Inflammatory macrophage treated with lipopolysaccharide for 1 hour (primary cell): ENCODE measurements around the gene DYNC1I1.
"Not testable (repeated sequence)": the region's sequence is repeated elsewhere in the genome, so short reads cannot be mapped to it uniquely, and the experiment has no call there.

Experiments
- DNase-seq, 2 donors: peaks; one replicate each; pipeline ENCODE4 v3.0.0-alpha.2; 2020 to 2022

Gene DYNC1I1

DNA sequence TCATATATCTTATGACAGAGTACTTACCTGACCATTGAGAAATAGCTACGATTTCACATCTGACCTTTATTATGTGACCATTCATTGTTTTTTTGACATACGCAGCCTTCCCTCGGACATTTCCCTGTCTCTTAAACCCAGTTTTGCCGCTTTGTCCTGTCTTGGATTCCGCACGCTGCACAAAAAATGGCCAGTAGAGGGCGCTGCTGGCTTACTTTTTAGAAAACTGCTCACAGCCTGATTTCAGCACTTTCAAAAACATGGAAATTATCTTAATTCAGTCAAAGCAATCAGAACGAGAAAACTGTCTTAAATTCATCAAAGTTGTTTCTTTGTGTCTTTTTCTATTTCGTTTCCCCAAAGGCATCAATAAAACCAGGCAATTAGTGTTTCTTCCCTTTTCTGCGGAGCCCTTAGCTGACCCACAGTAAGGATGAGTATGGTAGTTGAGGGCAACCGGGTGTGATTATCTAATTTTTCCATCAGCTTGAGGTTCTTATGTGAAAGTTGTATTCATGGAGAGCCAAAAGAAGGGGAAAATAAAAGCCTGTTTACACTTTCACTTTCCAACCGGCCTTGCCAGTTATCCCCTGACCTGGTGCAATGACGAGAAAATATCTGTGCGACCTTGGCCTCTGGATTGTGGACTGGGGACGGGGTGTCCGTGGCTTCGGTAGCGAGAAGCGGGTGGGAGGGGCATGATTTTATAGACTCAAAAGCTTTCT is 144.4 kb downstream of the DYNC1I1 start:
- peak; percentile 35 to 95 for DNase-seq

DNA sequence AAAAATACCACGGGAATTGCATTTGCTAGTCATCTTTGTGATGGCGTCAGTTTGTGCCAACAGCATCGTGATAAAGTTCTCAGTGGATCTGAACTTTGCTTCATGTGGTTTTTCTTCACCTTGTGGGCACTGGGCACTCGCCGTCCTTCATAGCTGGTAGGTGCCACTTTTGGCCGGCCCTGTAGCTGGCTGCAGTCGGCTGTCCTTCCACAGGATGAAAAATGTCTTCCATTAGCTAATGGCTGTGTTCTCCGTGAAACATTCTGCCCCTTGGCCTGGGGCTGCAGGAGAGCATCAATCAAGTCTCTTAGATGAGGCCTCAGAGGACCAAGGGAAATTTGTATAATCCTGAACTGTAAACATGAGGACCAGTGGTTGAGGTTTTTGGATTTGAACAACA is 145.3 kb downstream of the DYNC1I1 start:
- DNase-seq, result no peak

DNA sequence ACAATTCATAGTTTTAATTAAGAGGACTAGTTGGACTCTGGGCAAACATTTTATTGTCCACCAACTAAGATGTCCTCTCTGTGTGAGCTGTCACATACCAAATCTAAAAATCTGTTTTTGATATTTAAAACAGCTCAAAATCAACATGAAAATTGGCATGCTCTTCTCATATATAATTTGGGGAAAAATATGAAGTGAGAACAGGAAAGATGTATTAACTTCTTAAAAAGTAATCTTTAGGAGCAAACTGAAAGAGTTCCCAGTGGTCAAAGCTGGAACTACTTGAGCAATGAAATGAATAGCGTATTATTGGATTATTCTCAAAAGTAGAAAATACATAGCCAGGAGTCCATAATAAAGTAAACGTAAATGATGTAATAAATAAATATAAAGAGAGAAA is 147.2 kb downstream of the DYNC1I1 start:
- no peak for DNase-seq

DNA sequence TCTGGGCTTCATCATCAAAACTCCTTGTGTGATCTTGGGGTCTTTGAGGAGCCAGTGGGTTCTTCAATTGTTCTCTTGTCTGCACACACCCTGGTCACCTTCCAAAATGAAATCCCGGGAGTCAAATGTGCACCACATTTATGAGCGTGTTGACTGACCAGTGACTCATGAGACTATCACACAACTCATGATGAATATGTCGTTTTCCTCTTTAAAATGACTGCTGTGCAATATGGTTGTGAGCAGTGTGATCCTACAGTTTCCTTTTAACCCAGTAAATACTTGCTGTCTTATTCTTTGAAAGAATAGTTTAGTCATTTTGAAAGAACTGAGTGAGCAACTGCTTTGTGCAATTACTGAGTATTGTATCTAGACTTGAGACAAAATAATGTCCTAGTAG is 149.2 kb downstream of the DYNC1I1 start:
- no peak for DNase-seq

DNA sequence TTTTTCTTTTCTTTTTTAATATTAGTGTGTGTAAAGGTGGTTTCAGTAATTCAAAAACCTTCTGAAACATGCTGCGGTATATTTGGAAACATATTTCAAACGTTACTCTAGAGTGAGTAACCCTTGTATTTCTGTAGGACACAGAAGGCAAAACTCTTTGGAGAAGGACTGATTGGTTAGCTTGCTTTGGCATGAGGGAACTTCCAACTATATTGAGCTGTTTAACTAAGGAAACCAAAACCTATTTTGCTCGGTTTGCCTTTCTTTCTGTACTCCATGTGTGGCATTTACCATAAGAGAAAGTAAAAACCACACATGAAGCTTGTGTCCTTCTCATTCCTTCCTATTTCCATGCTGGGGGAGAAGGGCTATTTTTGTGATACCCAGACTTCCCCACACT is 149.8 kb downstream of the DYNC1I1 start:
- no peak for DNase-seq

DNA sequence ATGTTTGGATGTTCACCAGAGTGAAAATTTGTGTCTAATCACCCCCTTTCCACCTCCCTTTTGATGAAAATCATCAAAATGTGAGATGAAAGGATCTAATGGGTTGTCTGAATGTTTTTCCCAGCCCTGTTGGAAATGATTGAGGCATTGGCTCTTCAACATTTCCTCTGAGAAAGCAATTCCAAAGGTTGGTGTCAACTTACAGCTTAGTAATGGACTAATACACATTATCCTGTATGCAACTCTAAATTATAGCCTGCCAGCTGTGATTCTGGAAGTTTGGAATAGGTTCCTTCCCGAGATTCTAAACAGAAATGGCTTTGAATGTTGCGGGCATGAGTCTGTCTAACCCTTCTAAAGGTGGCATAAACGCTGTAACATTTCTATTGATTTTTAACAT is 152.9 kb downstream of the DYNC1I1 start:
- DNase-seq, result no peak

DNA sequence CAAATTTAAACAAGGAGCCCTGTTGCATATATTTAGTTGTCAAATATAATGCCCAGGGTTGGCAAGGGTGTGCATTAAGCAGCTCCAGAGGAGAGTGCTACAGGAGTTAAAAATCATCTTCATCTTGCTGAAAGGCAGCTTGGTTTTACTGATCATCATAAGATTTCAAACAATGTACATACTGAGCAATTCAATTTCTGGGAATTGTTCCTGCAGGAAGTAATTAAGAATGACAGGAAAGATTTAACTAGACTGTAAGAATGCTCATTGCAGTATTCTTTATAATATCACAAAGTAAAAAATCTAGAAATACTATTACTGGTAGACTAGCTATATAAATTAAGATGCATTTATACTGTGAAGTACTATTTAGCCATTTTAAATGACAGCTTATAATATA is 153.6 kb downstream of the DYNC1I1 start:
- no peak for DNase-seq

DNA sequence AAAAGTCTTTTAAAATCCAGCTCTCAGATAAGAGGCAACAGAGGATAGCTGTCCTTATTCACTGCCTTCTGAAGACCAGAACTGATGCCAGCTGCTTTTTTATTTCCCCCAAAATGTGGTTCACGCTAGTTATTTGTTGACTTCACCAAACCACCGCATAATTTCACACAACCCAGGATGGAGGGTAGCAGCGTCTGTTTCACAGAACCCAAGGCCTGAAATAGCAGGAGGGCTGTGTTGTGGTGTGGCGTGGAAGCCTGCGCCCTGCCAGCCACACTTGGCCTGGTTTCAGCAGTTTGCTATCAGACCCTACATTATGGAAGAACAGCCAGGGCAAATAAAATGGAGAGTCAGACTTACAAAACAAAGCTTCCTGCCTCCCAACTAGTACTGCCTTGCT is 155.4 kb downstream of the DYNC1I1 start:
- no peak for DNase-seq

DNA sequence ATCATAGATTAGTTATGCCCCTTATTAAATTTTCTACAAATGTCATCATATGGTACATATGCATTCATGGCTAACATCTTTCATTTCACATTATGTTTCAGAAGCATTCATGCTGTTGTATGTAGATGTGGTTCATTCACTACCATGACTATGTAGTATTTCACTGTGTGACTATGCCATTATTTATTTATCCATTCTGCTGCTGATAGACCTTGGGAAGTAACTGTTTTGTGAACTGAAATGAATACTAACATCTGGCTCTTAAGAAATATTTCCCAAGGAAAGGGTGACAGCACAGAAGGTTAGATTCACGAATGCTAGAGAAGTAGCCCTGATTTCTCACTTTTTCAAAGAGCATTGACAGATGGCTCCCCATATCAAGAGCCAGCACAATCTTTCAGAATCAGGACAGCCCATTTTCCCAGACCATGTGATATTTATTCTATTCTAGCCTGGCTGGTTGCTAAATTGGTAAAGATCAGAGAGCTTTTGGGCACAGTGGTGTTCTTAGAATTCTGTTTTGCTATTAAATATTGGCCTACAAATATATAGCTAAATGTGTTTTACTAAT is 157.4 kb downstream of the DYNC1I1 start:
- no peak for DNase-seq

DNA sequence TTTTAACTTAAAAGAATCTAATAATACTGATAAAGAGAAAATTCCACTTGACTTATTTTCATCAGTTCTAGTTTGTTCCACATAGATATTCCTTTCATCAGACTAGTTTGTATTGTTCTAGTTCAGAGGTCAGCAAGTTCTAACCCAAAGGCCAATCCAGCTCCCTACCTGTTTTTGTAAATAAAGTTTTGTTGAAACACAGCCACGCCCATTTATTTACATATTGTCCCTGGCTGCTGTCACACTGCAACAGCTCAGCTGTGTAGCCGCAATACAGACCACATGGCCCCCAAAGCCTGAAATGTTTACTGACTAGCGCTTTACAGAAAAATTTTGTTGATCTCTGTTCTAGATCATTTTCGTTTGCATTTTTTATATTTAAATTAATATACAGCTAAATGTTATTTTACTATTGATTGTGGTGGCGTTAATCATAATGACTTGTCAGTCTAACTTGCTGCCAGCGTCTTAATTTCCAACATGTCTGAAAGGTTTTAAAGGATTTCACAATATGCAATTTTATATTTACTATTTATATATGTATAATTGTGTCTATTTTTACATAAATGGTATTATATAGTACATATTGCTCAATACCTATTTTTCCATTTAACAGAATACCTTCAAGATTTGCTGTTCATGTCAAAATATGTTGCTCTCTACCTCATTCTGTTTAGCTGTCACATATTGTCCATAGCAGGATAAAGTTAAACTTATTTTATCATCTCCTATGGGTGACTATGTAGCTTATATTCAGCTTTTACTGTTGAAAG is 159.3 kb downstream of the DYNC1I1 start:
- no peak for DNase-seq

DNA sequence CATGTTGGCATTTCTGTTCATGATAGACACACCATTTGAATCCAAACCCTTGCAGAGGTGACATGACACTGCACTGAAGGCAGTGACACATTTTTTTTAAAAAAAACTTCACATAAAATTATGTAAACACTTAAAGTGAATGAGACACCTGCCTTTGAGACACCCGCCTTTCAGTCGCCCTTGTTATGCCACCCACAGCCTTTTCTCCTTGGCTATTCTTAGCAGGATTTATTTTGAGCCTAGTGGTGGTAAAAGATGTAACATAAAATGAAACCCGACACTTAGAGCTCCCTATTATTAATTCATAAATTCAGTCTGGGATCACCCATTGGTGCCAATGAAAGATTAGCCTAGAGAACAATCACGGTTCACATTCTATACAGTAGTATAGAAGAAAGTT is 161.3 kb downstream of the DYNC1I1 start:
- DNase-seq, result no peak

DNA sequence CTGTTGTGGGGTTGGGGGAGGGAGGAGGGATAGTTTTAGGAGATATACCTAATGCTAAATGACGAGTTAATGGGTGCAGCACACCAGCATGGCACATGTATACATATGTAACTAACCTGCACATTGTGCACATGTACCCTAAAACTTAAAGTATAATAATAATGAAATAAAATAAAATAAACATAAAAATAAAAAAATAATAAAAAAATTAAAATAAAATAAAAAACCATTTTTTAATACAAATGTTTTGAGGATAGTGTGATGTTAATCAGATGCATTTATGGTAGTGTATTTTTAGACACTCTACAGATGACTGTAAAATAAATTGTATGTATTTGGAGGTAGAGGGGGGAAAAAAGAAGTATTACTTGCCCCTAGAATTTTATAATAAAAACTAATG is 172.5 kb downstream of the DYNC1I1 start:
- not testable (repeated sequence) for DNase-seq

DNA sequence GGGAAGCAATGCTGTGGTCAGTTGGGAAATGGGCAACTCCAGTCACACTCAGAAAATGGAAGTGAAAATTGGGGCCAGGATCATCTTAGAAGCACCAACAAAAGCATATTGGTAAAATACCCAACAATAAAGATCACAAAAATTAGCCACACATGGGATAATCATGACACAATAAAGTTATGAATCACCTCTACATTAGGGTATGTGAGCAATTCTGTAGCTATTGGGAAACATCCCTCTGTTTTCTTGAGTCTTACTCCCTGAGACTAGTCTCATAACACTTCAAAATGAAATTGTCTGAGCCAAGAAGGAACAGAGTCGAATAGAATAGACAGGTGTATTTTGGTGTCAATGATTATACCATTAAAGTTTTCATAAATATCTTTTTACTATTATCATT is 178.3 kb downstream of the DYNC1I1 start:
- no peak for DNase-seq

DNA sequence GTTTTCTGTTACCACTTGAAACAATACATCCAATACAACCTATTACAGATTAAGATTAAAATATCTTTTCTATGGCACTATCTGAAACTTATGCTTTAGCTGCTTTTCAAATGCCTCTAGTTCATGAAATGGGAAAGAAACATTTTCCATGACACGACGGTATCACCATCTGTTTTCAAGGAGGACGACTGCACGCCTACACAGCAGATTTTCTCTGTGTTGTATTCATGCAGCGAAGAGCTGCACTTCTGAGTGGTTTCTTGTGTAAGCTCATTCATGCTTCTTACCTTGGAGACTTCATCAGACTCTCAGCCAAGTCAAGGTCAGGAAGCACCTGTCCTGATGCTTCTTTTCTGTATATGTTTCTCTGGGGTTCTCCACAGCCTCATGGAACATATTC is 179.2 kb downstream of the DYNC1I1 start:
- no peak for DNase-seq

DNA sequence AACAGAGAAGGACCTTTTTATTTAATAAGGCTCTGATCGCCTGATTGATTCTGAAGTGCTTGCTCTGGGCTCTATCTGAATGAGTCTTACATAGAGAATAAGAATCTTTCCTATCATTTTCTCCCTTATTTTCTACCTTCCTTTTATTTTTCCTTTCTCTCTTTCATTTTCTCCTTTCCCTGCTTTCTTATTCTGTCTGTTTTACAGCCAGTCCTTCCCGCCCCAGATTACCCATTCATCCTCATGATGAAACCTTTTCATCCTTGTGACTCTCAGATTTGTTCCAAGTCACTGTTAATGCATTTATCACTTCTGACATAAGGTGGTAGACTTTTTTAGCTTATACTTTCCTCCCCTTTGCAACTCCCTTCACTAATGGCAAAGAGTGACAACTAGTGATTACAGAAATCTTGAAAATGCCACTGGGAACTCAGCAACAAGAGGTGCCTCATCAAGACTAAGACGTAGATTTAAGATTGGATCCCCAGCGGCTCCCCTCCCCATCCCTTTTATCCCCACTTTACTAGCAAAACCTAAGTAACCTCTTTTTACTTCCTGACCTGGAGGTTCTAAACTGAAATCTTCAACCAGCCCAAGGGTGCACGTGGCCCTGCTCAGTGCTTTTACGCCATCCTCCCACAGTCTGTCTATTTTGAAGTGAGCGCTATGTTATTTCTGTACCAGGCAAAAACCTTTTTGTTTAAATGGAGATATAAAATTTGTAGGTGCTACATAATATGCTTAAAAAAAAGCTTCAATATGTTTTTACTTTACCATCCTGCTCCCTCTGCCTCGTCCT is 179.8 kb downstream of the DYNC1I1 start:
- no peak for DNase-seq

DNA sequence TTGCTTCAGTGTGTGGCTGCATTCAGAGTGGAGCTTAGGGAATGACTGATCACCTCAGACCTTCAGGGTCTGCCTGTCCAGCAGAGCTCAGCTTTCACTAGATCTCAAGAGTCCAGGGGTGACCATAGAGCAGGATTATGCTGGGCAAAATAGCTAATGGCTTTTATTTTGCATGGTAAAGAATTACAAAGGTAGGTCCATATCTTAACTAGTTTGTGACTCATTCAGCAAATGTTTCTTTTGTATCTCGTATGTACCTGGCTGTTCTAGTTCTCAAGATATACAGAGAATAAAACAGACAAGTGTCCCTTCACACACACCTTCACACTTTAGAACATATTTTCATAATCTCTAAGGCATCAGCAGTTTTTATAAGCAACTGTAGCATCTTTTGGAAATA is 180.5 kb downstream of the DYNC1I1 start:
- no peak for DNase-seq

DNA sequence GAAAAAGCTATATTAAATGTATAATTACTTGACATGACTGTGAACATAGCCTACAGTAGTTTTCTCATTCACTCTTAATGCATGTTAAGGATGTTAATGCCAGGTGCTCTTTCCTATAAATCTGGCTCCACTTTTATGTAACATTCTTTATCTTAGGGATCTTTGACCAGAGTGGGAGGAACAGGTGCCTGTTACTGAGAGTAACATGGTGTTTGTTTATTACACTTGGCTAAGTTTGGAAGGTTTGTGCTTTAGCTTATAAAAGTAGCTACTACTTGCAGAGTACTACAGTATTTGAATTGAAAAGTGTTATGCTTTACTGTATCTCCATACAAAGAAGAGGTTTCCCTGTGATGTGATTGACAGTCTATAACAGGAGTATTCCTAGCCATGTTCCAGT is 183.4 kb downstream of the DYNC1I1 start:
- DNase-seq, result no peak

DNA sequence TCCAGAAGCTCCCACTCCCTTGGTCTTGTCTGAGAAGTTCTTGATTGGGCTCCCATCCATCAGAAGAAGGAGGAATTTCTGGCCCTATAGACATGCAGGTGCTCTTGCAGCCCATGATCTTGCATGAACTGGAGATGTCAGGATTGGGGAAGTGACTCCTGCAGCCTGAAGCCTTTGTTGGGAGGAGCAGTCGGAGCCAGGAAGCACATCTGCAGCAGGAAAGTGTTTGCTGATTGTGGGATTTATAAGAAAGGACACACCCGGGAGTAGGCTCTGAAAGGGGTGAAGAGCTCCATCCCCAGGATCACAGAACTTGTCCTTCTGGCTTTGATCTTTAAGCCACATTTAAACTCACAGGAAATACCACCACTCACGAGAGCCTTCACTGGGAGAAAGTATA is 185.2 kb downstream of the DYNC1I1 start:
- no peak for DNase-seq

DNA sequence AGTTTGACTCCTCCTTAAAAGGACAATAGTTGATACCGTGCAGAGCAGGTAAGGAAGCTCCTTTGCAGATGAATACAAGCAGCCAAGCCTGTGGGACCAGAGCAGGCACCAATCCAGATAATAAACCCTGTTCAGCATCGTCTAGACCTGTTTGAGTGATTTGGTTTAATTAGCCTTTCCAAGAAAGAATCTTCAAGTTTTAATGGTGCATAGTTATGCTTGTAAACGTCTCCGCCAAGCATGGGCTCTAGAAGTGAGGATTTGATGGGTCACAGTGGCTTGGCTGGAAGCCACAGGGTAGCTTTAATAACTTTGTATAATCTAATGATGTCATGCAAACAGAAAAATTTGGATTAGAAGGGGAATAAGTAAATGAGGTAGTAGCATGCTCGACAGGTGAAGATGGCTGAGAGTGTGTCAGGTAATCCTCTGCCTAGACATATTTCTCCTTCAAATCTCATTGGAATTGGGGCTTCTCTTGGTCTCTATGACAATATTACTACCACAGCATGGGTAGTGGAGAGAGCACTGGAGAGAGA is 188.4 kb downstream of the DYNC1I1 start:
- DNase-seq, result no peak

DNA sequence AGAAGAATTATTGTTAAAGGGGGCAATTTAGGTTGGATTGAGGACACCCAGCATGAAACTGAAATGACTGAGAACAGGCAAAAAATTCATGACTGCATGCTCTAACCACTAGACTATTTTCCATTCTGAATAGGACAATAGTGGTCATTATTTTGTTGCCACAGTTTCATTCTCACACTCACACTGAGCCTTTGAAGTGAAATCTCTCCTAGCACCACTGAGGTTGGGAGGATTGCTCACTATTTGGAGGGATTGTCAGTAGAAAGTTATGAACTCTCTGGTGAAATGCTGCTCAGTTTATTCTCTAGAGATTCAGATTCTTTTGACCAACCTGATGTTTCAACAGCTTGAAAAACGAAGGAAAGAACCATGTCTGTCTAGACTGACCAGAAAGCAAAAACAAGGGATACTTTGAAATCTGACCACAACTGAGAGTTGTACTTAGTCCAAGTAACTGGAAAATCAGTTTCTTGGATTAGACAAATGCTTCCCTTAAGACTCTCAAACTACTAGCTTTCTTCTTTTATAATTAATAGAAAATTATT is 191.2 kb downstream of the DYNC1I1 start:
- no peak for DNase-seq

DNA sequence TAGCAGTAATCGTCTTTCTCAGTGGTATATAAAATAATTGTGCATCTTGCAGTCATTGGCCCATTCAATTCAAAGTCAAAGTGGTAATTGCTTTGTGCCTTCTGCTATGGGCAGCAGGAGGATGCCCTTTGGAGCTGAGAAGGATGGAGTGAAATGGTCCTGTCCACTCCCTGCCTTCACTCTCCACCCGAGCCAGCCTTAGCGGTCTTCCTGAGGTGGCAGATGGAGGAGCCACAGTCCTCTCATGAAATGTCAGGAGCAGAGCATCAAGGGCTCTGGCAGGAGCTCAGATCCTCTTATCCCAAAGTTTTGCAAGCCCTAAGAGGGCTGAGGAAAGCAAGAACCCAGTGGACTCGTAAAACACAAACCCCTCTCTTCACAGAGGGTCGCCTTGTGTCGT is 199.4 kb downstream of the DYNC1I1 start:
- DNase-seq, result no peak

DNA sequence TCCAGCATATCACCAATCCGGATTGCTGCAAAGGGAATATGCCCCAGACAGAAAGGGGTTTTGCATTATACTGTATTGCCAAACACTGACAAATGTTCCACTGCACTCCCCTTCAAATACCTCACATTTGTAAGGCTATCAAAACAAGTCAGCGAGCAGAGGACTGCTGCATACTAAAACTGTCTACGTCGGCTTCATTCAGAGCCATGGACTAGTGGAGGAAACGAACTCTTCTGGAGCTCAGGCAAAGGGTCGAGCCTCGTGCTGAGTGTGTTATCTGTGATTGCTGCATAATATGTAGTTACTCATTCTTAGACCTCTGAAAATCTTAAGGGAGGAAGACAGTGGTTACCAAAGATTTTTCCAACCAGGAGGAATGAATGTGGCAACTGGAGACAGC is 200.2 kb downstream of the DYNC1I1 start:
- DNase-seq, result no peak

DNA sequence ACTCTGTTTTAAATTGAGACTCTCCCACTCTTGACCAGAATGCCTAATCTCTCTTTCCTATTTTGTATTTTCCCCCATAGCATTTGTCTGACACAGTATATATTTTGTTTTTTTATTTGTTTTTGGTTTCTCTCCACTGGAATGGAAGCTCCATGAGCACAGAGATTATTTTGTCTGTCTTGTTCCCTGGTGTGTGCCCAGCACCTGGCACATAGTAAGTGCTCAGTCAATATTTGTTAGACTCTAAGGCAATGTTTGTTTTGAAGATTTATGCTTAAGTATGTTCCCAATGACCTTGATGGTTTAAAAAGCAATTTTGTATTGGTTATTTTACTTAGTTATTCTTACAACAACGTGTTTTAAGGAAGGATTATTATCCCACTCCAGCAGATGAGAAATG is 201.8 kb downstream of the DYNC1I1 start:
- DNase-seq, result no peak
